GM19193 (cell line): ENCODE results near the gene STIP1.

Experiments
- POLR2A ChIP-seq: IDR thresholded peaks from 4 replicates; pipeline ENCODE4 v1.6.1; 2011; ENCODE audit not compliant: insufficient read depth, insufficient read length; ENCODE audit errors: extremely low read depth

Gene STIP1

DNA sequence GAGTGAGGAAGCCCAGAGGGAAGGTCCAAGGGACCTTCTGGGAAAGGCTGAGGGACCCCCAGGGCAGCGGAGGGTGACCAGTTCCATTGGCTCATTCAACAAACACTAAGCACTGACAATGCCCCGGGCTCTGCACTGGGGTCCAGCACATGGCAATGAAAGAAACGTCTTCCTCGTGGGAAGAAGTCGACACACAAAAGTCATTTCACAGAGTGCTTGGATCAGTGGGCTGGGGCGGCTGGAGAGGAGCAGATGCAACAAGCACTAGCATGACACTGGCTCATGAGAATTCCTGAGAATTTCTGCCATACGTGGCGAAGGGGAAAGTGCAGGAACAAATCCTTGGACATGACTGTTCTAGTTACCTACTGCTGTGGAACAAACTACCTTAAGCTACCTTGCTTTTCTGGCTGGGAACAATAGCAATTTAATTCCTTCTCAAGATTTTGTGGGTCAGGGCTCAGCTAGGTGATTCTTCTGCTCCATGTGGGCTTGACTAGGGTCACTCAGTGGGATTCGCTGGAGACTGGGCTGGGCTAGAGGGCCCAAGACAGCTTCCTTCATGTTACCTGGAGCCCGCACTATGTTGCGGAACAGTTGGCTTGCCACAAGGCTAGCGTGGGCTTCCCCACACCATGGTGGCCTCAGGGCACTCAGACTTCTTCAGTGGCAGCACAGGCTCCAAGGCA, 6.9 kb upstream of the STIP1 start:
- no peak for TF ChIP-seq POLR2A

GRCh38 chr11:64180891-64181290, 5.1 kb upstream of the STIP1 start:
- no peak for TF ChIP-seq POLR2A

DNA sequence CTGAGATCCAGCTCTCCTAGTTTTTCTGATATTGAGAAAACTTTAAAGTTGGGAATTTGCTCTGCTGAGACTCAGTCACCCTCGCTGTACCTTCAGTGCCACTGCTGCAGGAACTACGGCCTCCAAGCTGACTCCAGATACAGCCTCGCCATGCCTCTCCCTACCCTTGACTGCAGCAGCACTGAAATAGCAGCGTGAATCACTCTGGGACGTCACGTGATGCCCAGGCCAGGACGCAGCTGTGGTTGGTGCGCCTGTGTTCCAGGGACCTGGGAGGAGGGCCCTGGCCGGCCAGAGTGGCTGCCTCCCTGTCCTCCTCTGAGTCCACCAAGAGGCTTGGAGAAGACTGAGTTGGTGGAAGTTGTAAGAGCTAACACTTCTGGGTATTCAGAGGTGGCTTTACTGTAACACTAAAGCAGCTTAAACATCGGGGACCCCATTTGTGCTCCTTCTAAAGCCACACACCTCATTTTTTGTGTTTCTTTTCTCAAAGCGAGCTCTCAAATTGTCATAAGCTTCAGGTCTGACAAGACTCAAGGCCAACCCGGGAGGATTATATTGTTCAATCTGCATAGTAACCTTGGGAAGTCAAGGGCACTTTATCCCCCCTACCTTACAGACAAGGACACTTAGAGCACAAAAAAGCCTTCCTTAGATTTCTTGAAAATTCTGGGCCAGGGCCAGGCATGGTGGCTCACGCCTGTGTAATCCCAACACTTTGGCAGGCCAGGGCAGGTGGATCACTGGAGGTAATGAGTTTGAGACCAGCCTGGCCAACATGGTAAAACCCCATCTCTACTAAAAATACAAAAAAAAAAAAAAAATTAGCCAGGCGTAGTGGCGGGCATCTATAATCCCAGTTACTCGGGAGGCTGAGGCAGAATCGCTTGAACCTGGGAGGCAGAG, 4.2 kb upstream of the STIP1 start:
- peak; percentile 64 for TF ChIP-seq POLR2A

- no peak for TF ChIP-seq POLR2A
Observed at GRCh38 chr11:64183890-64184289, 2.1 kb upstream of the STIP1 start.

GRCh38 chr11:64185175-64185692, 737 bp upstream of the STIP1 start:
- TF ChIP-seq POLR2A: peak; percentile 99

GRCh38 chr11:64186492-64187165, 658 bp downstream of the STIP1 start:
- TF ChIP-seq POLR2A: no peak

DNA sequence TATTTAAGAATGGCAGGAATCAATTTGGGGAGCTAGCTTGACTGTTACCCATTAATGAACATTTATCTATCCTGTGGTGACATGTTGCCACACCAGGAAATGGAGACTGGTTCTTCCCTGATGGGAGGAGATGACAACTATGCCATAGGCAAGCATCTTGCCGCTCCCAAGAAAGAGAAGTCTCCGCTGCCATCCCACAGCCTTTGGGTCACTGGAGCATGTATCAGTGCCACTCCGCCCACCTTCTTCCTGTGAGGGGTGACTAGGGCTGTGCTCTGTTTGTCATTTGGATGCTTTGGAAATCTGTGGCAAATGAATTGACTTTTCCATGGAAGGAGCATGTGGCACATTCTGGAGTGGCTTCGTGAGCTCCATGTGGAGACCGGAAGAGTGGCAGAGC, 6.5 kb downstream of the STIP1 start:
- TF ChIP-seq POLR2A: no peak

- no peak for TF ChIP-seq POLR2A
Observed at GRCh38 chr11:64196626-64197025, 10.7 kb downstream of the STIP1 start.

GRCh38 chr11:64198511-64198910, 12.5 kb downstream of the STIP1 start:
- no peak for TF ChIP-seq POLR2A

GRCh38 chr11:64201543-64201942, 15.6 kb downstream of the STIP1 start:
- no peak for TF ChIP-seq POLR2A

DNA sequence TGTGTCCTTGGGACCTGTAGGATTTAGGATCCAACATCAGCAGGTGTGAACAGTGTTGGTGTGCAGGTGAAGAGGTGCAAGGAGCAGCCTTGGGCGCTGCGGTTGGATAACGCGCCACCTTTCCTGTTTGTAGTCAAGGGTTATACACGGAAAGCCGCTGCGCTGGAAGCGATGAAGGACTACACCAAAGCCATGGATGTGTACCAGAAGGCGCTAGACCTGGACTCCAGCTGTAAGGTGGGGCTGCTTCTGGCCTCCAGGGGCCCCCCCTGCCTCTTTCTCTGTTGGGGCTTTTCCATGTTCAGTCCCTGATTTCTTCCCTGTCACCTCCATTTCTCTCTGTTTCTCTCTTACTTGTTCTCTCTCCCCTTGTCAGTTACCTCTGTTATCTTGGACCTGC, 17.0 kb downstream of the STIP1 start:
- TF ChIP-seq POLR2A: no peak

GRCh38 chr11:64203421-64204079, 17.6 kb downstream of the STIP1 start:
- no peak for TF ChIP-seq POLR2A

GRCh38 chr11:64204080-64204440, 18.1 kb downstream of the STIP1 start:
- TF ChIP-seq POLR2A: no peak

DNA sequence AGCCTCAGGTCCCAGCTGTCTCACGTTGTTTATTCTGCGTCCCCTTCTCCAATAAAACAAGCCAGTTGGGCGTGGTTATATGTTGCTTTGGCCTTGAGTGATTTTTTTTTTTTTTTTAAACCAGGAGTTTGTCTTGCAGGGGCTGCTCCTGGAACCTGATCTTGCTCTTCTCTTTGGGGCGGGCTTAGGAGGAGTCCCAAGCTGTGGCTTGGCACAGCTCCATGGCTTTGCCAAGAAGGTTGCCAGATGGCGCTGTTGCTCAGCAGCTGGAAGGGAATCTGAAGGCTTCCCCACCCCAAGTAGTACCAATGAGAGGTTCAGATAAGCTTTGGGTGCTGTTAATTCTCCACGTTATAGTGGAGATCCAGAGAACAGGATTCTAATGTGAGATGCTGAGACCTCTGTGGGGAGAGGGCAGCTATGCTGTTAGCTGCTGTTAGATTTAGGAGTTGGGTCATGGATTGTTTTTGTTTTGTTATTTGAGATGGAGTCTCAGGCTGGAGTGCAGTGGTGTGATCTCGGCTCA, 18.6 kb downstream of the STIP1 start:
- no peak for TF ChIP-seq POLR2A
